ENCODE measurements around the gene ADAMTS7. TPM values are rescaled to one million over a fixed set of nuclear protein-coding genes. Genes with fewer than 3 reads are reported as not detected.
"Not testable (repeated sequence)": the region's sequence is repeated elsewhere in the genome, so short reads cannot be mapped to it uniquely, and the experiment has no call there.

Gene ADAMTS7
- total and polyA plus RNA-seq, 2 of the 4 experiments (the other 2 are of a cell fraction) = 1.4 to 12.6 TPM

DNA sequence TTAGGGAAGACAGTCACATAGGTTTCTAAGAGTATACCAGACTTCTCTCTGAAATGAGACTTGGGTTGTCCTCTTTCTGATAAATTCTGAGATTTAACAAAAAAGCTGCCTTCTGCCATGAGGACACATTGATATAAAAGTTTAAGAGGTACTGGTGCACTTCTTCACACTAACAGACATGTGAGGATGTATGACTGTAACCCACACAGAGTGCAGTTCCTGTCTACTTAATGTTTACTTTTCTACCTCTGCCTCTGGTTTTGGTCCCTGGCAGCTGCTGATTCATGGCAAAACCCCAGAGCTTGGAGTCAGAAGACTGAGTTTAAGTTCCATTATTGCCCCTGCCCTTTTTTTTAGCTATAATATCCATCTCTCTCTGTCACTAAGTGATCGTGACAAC lies 82.8 kb downstream of the ADAMTS7 start:
- H2AK5ac ChIP-seq (ENCODE audit: low read depth, low read length); H3K4me2 ChIP-seq (ENCODE audit: low read depth, low read length); H3K4me1 ChIP-seq (ENCODE audit: control insufficient read depth, insufficient read depth, low read length); H3K4me3 ChIP-seq (ENCODE audit: insufficient read depth, low read depth, low read length); H2AFZ ChIP-seq (replicated peaks; ENCODE audit: low read length, poor library complexity); POLR2A ChIA-PET (ENCODE audit: unreplicated experiment); H2BK20ac ChIP-seq (ENCODE audit: low read depth, low read length); H4K5ac ChIP-seq (ENCODE audit: low read depth, low read length); H4K8ac ChIP-seq (ENCODE audit: low read depth in 2 of 2, low read length in 2 of 2); H3K36me3 ChIP-seq (ENCODE audit: control insufficient read depth, insufficient read depth, low read length); H3K23ac ChIP-seq (ENCODE audit: low read depth, low read length); H3K9ac ChIP-seq (ENCODE audit: low read depth, low read length); H4K91ac ChIP-seq (ENCODE audit: insufficient read depth, low read depth, low read length); H2BK5ac ChIP-seq (ENCODE audit: low read depth, low read length, poor library complexity, severe bottlenecking); intact Hi-C loops (cut with micrococcal nuclease); H3K4ac ChIP-seq (ENCODE audit: low read depth, low read length); in situ Hi-C loops (cut with MboI; ENCODE audit: low sequenced_read_pairs); H2AK9ac ChIP-seq (replicated peaks; ENCODE audit: low read depth, low read length, poor library complexity); H3K56ac ChIP-seq (ENCODE audit: extremely low read depth, insufficient read depth, low read length); H3K79me1 ChIP-seq (ENCODE audit: low read depth in 1 of 2, low read length in 2 of 2); H3K9me1 ChIP-seq (ENCODE audit: insufficient read depth, low read length); H4K20me1 ChIP-seq (ENCODE audit: insufficient read depth, low read length); dilution Hi-C loops (cut with HindIII; ENCODE audit: low sequenced_read_pairs, unreplicated experiment); H3K27ac ChIP-seq (ENCODE audit: insufficient read depth, low read length); H3K9me3 ChIP-seq (ENCODE audit: control insufficient read depth, insufficient read depth, low read length); BruUV-seq (replicated peaks); ATAC-seq (ENCODE audit: low read depth); H3K18ac ChIP-seq (ENCODE audit: low read depth, low read length); H2BK15ac ChIP-seq (ENCODE audit: low read depth, low read length); H2BK120ac ChIP-seq (ENCODE audit: low read depth, low read length); H3K14ac ChIP-seq (replicated peaks; ENCODE audit: low read depth, low read length): not testable (repeated sequence)
- DNase-seq = peak; percentile 17
- peaks cover 23% of the 10 kb centered on the region for H3K27me3 ChIP-seq (ENCODE audit: control insufficient read depth, insufficient read depth, low read length)
- no CpG with 5 or more reads among the region's 1 CpG for WGBS, 2 experiments (ENCODE audit: extremely low coverage in 2 of 2, insufficient read length in 1 of 2)
- CTCF ChIA-PET = interaction anchor here (1.1 kb wide), 1 partner anchor 12 kb away, joined by 3 read pairs; no protein-coding TSS in a partner anchor

Measured in IMR-90 (cell line).